Measurements from ENCODE around the gene STK32A.
"Not testable (repeated sequence)": the region's sequence is repeated elsewhere in the genome, so short reads cannot be mapped to it uniquely, and the experiment has no call there.

STK32A gene

GRCh38 chr5:147348451-147348850 lies 113.6 kb downstream of the STK32A start:
- no peak for DNase-seq

GRCh38 chr5:147349241-147349640 lies 114.4 kb downstream of the STK32A start:
- no peak for DNase-seq

DNA sequence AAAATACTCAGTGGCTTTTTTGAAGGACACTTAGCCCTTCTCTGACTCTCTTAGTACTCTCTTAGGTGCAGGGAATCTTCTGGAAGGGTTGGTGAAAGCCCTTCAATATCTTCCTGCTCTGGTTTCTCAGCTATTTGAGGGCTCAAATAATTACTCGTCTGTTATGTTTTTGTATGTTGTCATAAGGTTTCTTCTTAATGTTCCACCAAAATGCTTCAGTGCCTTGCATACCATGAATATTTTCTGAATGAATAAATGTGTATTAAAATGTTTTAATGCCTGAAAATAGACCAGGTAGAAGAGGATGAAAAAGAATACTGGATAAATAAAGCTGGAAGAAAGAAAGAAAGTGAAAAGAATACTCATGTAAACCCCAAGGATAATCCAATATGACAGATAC lies 124.3 kb downstream of the STK32A start:
- DNase-seq = no peak

DNA sequence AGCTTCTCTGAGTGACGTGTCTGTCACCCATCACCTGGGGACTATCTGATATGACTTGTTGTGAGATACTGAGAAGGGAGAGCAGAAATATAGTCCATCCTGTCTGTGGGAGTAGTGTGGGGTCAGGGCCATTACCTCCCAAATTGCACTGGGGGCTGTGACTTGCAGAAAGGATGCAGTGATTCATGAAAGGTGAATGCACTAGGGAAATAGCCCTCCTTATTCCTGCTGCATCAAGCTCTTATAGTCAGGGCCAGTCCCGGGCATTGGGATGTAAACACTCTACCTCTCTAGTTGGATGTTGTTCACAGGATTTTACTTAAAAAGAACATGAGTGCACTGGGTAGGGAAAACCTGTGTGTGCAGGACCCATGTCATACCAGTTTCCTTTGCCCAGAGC lies 124.8 kb downstream of the STK32A start:
- DNase-seq = no peak

DNA sequence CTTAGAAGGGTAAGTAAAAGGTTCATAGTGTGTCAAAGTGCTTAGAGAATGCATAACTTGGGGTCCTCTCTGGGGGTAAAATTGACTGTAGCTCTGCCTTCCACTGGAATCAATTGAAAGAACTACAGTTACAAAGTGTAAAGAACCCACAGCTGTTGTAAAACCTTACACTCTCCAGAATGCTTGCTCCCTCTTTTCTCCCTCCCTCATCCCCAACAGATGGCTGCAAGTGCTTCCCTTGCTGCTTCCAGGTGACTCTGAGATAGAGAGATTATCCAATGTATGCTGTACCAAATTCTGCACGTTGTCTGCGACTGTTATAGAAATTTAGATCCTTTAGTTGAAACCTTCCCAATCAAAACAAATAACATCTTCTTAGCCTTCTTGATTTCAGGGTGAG lies 126.0 kb downstream of the STK32A start:
- no peak for DNase-seq

- no peak for DNase-seq
These were observed 126.8 kb downstream of the STK32A start for GRCh38 chr5:147361441-147362175.

- not testable (repeated sequence) for DNase-seq
These were observed 132.6 kb downstream of the STK32A start for GRCh38 chr5:147367381-147367780.

DNA sequence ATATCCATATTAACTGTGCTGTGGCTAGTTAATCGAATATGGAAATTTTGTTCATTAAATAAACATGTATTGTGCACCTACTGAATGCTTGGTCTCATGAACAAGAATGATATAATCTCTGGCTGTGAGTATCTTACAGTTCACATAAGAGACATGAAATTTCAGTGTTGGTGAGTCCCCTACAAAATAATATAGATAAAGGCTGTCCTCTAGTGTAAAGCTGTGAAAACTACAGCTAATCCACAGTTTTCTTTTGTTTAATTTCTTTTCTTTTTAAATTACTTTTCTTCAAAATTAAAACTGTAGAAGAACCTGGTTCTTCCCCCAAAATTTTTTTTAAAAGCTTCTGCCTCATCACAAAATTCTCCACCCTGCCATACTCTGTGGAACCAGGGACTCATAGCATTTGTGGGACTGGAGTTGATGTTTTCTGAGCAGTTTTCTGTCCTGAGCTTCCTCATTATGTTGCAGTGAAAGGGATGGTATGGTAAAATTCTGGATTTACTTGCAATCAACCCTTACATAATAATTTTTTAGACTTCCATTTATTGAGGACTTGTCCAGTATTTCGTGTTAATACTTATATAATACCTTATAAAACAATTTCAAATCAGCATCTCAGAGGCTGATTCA lies 135.0 kb downstream of the STK32A start:
- no peak for DNase-seq

DNA sequence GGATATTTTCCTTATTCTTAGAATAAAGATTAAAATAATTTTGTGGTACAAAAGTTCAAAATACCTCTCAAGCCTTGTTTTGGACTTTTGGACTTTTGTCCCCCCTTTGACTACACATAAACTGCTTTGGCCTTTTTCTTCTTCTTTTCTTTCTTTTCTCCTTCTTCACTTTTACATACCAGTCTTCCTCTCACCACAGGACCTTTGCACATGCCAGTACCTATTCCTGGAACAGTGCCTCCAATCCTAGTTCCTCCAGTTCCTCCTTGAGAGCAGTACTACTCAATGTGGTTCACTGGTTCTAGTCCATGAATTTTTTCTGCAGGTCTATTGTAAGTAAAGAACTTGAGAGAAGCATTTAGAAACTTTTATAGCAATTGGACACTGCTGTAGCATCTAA lies 136.5 kb downstream of the STK32A start:
- DNase-seq = no peak

GRCh38 chr5:147372191-147372590 lies 137.4 kb downstream of the STK32A start:
- DNase-seq = no peak

DNA sequence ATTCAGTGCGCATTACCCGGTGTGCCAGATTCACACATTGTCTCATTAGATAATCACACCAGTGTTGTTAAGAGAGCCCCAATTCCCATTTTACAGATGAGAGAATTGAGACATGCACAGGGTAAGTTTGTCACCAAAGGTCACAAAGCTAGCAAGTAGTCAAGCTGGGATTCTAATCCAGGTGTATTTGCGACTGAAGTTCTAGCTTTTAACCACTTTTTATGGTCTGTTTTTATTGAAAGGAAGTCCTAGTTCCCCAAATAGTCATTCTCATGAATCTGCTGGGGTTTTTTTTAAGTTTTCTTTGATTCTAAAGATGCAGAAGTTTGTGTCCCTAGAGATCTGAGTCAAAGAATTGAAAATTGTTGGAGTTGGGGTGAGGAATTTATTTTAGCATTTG lies 138.5 kb downstream of the STK32A start:
- DNase-seq = no peak

- DNase-seq = no peak
These were observed 140.3 kb downstream of the STK32A start for GRCh38 chr5:147375151-147375550.

- no peak for DNase-seq
These were observed 142.9 kb downstream of the STK32A start for GRCh38 chr5:147377682-147378081.

- no peak for DNase-seq
These were observed 146.7 kb downstream of the STK32A start for GRCh38 chr5:147381555-147381954.

DNA sequence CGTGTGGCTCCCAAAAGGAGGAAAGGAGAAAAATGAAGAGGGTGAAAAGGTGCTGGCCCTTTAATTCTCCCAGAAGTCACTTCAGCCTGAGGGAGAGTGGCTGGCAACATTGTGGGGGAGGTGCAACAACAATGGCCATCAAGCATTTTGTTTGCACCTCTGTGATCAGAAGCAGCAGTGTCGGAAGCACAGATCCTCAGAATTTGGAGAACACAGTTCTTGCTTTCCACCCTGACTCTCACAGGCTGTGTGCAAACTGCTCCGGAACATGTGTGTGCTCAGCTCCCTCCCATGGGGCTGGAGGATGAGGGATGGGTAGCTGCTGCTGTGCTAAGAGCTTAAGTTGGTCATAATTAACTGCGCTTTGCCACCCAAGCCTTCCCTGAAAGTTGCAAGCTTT lies 147.9 kb downstream of the STK32A start:
- DNase-seq = no peak

DNA sequence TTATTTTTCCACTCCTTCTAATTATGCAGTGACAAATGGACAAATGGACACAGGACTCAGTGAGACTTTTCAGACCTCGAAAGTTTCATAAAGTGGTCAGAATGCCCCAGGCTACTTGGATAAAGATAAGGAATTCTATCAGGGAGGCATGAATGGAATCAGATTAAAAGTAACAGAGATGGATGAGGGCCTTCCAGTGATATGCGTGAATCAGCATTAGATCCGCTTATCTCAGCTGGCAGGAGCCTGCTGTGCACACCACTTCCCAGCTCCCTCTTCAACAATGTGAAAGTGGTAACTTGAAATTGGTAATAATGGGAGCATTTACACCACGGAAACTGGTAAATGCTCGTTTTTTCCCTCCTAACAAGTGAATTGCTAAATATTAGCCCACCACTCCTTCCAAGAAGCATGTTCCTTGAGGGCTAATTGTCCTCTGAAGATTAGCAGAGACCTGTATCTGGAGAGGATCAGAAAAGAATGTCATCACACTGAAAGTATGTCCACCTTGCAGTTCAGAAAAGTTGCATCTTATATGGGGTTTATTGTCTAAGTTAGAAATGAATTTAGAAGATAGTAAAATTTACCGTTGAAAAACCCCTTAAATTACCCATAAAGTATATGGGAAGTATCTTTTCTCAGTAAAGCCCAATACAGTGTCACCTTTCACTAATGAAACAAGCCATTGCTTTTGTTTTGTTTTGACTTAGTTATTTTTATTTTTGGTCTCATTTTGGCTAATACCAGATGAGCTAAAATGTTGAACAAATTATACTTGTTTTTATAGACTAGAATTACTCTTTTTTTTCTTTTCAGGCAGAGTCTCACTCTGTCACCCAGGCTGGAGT lies 149.7 kb downstream of the STK32A start:
- DNase-seq = no peak

DNA sequence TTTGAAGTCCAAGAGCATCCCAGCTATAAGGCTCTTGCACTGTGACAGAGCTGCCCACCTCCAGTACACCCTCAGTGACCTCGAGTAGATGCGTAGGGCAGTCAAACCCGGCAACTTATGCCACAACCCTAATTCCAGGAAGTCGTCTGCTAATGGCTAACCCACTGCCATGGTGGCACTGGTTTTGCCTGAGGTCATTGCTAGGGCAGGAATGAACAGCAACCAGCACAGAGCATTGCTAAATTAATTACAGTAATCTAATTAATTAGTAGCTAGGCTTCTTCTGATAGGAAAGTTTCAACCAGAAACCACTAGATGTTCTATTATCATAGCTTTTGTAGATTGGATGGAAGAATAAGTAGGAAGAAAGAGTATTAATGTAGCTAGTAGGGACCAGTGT lies 152.3 kb downstream of the STK32A start:
- DNase-seq = no peak

- DNase-seq = no peak
These were observed 153.6 kb downstream of the STK32A start for GRCh38 chr5:147388184-147389108.

DNA sequence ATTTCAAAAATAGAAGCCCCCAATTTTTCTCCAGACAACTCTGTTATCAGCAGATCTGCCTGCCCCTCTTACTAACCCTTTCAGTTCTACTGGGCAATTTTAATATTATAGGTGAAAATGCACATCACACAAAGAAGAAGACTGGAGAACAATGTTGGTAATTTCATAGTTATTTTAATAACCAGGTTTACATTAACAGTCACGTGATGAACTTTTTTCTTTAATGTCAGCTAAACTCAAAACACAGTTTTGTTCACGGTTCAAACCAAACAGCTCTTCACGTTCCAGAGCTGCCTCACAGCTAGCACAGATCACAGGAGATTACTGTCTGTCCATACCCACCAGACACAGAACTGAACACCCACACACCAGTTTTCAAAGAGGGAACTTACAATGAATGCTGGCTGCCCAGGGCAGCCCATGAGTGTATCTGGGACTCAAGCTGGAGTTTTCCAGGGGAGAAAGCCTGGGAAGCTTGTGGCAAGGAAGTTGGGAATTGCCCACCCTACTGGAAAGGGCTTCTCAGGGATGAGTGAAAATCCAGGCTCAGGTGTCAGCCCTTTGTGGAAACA lies 155.9 kb downstream of the STK32A start:
- DNase-seq = no peak

- DNase-seq = no peak
These were observed 157.0 kb downstream of the STK32A start for GRCh38 chr5:147391781-147392180.

- DNase-seq = no peak
These were observed 159.2 kb downstream of the STK32A start for GRCh38 chr5:147393874-147394672.

All from NCI-H510A (cell line).